ENCODE results near the gene EFHD2. TPM values are rescaled to one million over a fixed set of nuclear protein-coding genes. Genes with fewer than 3 reads are reported as not detected.
A peak's percentile ranks its signal among the peaks of the same experiment; 100 is the strongest.

The EFHD2 gene
- total RNA-seq, 1 experiment from 2014 or later, result 90.8 TPM

DNA sequence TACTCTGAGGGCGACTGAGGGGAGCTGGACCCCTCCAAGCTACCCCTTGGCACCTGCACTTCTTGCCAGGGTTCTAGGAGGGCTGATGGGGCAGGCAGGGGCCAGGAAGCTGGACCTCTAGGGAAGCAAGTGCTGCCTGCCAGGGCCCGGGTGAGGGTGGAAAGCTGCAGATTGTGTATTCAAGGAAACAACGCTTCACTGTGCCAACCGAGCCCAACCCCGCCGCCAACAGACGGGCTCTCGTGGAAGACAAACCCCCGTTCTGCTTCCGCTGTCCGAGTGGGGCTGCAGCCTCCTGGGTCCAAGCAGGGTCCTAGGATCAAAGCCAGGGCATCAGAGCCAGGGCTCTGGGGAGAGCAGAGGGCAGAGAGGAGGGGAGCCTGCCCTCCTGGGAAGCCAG, 3.2 kb downstream of the EFHD2 start:
- TSS peak; percentile 28 for BruUV-seq (replicated peaks)
- Histone ChIP-seq H3K36me3 (ENCODE audit: control insufficient read depth, insufficient read depth, low read length) (no peaks in the 10 kb centered on the region; the same call in 1 of the 2 replicates), H3K4me3 (ENCODE audit: low read depth in 2 of 2, low read length in 2 of 2) (peak overlapping the region in 1 of 2 experiments; percentile 87; a peak in 2 of 4 replicates), H3K27me3 (ENCODE audit: control insufficient read depth, insufficient read depth, low read length) (no peaks in the 10 kb centered on the region), H3K27ac (ENCODE audit: low read length) (peak overlapping the region; percentile 92), H3K9me3 (ENCODE audit: control insufficient read depth, insufficient read depth, low read depth, low read length) (no peaks in the 10 kb centered on the region), H3K4me1 (ENCODE audit: control insufficient read depth, insufficient read depth, low read length) (peaks cover 58% of the 10 kb centered on the region)
- ChIA-PET CTCF (no interaction called here), POLR2A (interaction anchor here (0.6 kb wide), 1 partner anchor 9 kb away, joined by 3 read pairs; no protein-coding TSS in a partner anchor)
- in situ Hi-C loops (cut with HindIII; ENCODE audit: low pct_unique_long_range_greater_than_20kb, low sequenced_read_pairs), result no loop called here
- ATAC-seq, result no peak
- no peak for DNase-seq (ENCODE audit: low read depth, low spot score)
- intact Hi-C loops (cut with micrococcal nuclease; ENCODE audit: unreplicated experiment), result no loop called here
- TF ChIP-seq SIN3A (IDR thresholded peaks at IDR 0.05; ENCODE audit: borderline replicate concordance, insufficient read depth, low read depth, low read length), result no peak
- TF ChIP-seq TCF7L2 (IDR thresholded peaks at IDR 0.05; ENCODE audit: low read depth, low read length), result no peak
- no peak for TF ChIP-seq POLR2AphosphoS5 (IDR thresholded peaks at IDR 0.05; ENCODE audit: low read depth, low read length)
- TF ChIP-seq, protein P1, sequence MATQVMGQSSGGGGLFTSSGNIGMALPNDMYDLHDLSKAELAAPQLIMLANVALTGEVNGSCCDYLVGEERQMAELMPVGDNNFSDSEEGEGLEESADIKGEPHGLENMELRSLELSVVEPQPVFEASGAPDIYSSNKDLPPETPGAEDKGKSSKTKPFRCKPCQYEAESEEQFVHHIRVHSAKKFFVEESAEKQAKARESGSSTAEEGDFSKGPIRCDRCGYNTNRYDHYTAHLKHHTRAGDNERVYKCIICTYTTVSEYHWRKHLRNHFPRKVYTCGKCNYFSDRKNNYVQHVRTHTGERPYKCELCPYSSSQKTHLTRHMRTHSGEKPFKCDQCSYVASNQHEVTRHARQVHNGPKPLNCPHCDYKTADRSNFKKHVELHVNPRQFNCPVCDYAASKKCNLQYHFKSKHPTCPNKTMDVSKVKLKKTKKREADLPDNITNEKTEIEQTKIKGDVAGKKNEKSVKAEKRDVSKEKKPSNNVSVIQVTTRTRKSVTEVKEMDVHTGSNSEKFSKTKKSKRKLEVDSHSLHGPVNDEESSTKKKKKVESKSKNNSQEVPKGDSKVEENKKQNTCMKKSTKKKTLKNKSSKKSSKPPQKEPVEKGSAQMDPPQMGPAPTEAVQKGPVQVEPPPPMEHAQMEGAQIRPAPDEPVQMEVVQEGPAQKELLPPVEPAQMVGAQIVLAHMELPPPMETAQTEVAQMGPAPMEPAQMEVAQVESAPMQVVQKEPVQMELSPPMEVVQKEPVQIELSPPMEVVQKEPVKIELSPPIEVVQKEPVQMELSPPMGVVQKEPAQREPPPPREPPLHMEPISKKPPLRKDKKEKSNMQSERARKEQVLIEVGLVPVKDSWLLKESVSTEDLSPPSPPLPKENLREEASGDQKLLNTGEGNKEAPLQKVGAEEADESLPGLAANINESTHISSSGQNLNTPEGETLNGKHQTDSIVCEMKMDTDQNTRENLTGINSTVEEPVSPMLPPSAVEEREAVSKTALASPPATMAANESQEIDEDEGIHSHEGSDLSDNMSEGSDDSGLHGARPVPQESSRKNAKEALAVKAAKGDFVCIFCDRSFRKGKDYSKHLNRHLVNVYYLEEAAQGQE (IDR thresholded peaks at IDR 0.05; ENCODE audit: insufficient read depth in 1 of 2, low read depth in 2 of 2, low read length in 1 of 2), result no peak
- TF ChIP-seq, protein P2, sequence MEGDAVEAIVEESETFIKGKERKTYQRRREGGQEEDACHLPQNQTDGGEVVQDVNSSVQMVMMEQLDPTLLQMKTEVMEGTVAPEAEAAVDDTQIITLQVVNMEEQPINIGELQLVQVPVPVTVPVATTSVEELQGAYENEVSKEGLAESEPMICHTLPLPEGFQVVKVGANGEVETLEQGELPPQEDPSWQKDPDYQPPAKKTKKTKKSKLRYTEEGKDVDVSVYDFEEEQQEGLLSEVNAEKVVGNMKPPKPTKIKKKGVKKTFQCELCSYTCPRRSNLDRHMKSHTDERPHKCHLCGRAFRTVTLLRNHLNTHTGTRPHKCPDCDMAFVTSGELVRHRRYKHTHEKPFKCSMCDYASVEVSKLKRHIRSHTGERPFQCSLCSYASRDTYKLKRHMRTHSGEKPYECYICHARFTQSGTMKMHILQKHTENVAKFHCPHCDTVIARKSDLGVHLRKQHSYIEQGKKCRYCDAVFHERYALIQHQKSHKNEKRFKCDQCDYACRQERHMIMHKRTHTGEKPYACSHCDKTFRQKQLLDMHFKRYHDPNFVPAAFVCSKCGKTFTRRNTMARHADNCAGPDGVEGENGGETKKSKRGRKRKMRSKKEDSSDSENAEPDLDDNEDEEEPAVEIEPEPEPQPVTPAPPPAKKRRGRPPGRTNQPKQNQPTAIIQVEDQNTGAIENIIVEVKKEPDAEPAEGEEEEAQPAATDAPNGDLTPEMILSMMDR (IDR thresholded peaks at IDR 0.05), result no peak

DNA sequence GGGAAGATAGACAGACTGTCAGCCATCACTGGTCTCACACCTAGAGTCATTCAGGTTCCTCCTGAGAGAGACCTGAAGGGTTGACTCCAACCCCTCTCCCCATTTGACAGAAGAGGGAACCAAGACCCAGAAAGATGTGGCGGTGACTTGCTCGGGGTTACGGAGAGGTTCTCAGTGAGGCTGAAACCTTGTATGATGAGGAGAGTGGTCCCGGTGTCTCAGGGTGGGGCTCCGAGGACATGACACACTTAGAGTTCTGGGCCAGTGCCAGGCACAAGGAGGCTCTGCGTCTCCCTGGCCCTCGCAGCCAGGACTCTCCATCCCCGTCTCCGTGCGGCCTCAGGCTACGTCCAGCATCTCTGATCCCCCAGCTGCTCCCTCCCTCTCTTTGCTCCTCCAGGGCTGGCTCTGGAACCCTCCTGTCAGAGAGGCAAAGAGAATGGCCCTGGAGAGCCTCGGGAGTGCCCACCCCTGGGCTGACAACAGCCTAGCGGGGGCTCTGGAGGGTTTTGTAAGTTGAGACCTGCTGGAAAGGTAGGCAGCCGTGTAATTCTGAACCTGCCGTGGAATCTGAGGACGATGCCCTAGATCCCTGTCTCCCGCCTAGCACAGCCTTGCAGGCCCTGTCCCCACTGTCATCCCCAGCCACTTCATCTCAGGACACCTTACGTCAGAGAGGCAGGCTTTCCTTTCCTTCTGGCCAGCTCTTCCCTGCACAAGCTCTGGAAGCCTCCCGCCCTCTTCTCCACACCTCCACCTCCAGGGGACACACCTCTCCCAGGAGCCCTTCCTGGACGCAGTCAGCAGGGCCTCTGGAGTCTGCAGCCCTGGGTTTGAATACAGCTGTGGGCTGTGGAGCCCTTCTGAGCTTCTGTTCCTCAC, 4.1 kb downstream of the EFHD2 start:
- CTCF ChIA-PET, result interaction anchor here (0.8 kb wide), 1 partner anchor 91 kb away, joined by 3 read pairs; no protein-coding TSS in a partner anchor
- in situ Hi-C loops (cut with HindIII; ENCODE audit: low pct_unique_long_range_greater_than_20kb, low sequenced_read_pairs) (no loop called here), intact Hi-C loops (cut with micrococcal nuclease; ENCODE audit: unreplicated experiment) (no loop called here)
- DNase-seq (ENCODE audit: low read depth, low spot score) (no peak), ATAC-seq (no peak)
- H3K27ac ChIP-seq (ENCODE audit: low read length), result peak overlapping the region; percentile 92; the same call in 1 of the 2 replicates
- BruUV-seq (replicated peaks), result no TSS peak
- H3K9me3 ChIP-seq (ENCODE audit: control insufficient read depth, insufficient read depth, low read depth, low read length), result no peaks in the 10 kb centered on the region
- POLR2A ChIA-PET, result interaction anchor here (0.6 kb wide), 1 partner anchor 12 kb away, joined by 6 read pairs; no protein-coding TSS in a partner anchor
- TF ChIP-seq TCF7L2 (IDR thresholded peaks at IDR 0.05; ENCODE audit: low read depth, low read length) (no peak), SIN3A (IDR thresholded peaks at IDR 0.05; ENCODE audit: borderline replicate concordance, insufficient read depth, low read depth, low read length) (no peak), POLR2AphosphoS5 (IDR thresholded peaks at IDR 0.05; ENCODE audit: low read depth, low read length) (no peak)
- TF ChIP-seq, protein P1 (IDR thresholded peaks at IDR 0.05; ENCODE audit: insufficient read depth in 1 of 2, low read depth in 2 of 2, low read length in 1 of 2), result no peak
- TF ChIP-seq, protein P2 (IDR thresholded peaks at IDR 0.05), result no peak
- H3K36me3 ChIP-seq (ENCODE audit: control insufficient read depth, insufficient read depth, low read length), result no peaks in the 10 kb centered on the region; the same call in 1 of the 2 replicates
- no peaks in the 10 kb centered on the region for H3K27me3 ChIP-seq (ENCODE audit: control insufficient read depth, insufficient read depth, low read length)
- H3K4me1 ChIP-seq (ENCODE audit: control insufficient read depth, insufficient read depth, low read length), result peaks cover 61% of the 10 kb centered on the region
- H3K4me3 ChIP-seq (ENCODE audit: low read depth in 2 of 2, low read length in 2 of 2), result no peak overlapping the region
